Measurements from ENCODE around the gene IRF1.
A peak's percentile ranks its signal among the peaks of the same experiment; 100 is the strongest.

IRF1 gene

DNA sequence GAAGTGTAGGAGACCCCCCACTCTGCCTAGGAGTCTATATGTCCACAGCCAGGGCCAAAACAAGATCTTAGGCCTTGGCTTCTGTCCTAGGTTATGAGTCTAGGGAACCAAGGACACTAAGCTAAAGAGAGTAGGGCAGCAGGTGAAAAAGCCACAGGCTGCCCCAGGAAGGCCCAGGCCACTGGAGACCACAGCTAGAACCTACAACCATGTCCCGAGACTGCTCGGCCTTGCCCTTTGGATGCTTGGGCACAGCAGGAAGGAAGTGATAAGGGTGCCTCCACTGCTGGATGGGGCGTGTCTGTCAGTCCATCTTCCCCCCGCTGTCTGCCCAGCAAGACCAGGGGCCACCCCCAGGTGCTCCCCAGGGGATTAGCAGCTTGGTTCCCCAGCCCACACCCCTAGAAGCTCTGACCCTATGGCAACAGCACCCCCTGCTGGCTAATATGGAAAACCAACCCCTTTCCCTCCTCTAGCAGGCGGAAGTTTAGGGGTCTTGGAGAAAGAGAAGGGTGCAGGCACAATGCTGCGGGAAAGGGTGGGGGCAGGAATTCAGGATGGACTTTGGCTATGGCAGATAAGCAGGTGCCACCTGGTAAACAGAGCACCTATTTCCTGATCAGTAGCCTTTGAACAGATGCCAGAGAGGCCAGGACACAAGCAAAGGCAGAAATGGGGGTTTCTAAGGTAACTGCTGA, 10.5 kb upstream of the IRF1 start:
- peak; percentile 78 for DNase-seq (ENCODE audit: low spot score)

GRCh38 chr5:132500244-132500930, 9.8 kb upstream of the IRF1 start:
- DNase-seq (ENCODE audit: low spot score), result no peak

- no peak for DNase-seq (ENCODE audit: low spot score)
Measured at GRCh38 chr5:132499440-132500243, 9.1 kb upstream of the IRF1 start.

GRCh38 chr5:132498686-132499271, 8.2 kb upstream of the IRF1 start:
- no peak for DNase-seq (ENCODE audit: low spot score)

DNA sequence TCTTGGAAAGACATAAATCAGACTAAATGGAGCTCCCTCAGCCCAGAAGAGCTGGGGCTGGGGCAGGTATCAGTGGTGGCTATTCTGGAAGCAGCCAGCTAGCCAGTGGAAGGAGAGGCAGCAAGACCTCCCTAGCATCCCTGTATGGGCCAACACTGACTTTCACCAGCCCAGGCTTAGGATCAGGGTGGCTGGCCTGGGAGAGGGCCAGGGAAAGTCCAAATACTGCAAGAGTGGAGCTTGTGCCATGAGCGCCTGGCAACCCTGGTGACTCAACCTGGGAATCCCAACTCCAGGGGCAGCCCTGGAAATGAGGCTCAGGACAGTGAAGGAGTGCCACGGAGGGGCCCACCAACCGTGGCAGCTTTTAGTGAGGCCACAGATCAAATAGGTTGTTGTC, 7.6 kb upstream of the IRF1 start:
- DNase-seq (ENCODE audit: low spot score), result no peak

GRCh38 chr5:132497488-132497997, 7.0 kb upstream of the IRF1 start:
- no peak for DNase-seq (ENCODE audit: low spot score)

DNA sequence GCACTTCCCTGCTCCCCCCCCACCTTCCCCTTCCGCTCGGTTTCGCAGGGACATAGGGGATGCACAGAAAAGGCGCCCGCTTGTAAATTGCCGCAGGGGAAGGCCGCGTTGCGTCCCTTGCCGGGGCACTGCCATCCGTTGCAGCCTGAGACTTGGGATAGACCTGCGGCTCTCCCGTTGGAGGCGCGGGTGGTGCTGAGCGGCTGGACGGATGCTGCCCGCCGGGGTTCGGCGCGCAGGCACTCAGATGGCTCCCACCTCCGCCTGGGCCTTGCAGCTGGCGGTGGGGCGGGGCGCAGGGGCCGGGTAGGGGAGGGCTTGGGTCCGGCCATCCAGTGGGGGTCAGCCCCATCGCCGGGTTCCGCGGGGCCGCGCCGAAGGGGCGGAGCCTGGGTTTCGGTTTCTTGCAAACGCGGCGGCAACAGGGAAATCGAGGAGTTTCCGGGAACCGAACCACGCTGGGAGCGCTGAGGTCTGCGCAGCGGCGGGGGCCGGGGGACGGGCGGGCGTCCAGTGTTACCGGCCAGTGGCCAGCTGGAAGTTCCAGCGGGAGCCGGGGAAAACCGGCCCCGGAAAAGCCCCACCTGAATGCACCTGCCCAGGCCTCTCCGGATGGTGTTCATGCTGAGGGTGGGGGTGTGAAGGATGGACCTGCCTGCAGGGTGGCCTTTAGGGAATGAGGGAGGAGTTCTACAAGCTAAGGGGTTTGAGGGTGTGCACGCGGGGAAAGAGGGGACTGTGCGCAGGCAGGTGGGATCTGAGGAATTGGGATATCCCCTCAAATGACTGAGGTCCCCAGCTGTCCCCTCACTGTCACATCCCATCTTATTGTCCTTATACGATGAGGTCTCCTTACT, 6.3 kb upstream of the IRF1 start:
- DNase-seq (ENCODE audit: low spot score), result peak; percentile 77

DNA sequence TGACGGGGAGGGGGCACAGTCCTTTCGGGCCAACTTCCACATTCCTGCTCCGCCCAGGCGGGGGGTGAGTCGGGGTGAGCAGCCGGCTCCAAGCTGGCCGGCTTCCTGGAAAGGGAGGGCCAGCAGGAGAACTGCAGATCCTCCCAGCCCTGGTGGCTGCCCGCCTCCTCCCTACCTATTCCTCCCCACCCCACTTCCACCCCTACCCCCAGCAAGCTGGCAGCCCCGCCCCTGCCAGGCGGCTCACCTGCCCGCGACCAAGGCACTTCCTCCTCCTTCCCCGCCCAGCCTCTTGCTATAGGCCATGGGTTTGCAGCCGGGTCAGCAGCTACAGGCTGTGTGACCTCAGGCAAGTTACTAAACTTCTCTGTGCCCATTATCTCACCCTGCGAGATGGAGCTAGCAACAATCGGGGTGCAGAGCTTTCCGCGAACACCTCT, 5.6 kb upstream of the IRF1 start:
- peak; percentile 92 for DNase-seq (ENCODE audit: low spot score)

- peak; percentile 75 for DNase-seq (ENCODE audit: low spot score)
Measured at GRCh38 chr5:132495667-132496190, 5.2 kb upstream of the IRF1 start.

DNA sequence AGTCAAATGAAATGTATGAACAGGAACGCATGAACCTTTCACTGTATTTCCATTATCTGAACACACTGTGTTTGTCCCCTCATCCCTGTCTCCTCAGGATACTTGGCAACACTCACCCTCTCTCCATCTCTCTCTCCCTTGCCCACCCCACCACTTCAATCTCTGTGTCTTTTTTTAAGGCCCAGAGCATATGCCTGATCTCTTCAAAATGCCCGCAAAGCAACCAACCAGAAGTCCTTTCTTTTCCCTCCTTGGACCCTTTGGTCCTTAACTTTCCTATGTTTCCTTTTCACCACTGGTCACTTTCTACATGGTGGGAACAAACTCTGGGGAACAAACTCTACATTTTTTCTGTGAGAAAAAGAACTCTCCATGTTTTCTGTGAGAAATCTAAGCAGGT, 3.2 kb upstream of the IRF1 start:
- DNase-seq (ENCODE audit: low spot score), result no peak

GRCh38 chr5:132493241-132493640, 2.7 kb upstream of the IRF1 start:
- DNase-seq (ENCODE audit: low spot score), result no peak

DNA sequence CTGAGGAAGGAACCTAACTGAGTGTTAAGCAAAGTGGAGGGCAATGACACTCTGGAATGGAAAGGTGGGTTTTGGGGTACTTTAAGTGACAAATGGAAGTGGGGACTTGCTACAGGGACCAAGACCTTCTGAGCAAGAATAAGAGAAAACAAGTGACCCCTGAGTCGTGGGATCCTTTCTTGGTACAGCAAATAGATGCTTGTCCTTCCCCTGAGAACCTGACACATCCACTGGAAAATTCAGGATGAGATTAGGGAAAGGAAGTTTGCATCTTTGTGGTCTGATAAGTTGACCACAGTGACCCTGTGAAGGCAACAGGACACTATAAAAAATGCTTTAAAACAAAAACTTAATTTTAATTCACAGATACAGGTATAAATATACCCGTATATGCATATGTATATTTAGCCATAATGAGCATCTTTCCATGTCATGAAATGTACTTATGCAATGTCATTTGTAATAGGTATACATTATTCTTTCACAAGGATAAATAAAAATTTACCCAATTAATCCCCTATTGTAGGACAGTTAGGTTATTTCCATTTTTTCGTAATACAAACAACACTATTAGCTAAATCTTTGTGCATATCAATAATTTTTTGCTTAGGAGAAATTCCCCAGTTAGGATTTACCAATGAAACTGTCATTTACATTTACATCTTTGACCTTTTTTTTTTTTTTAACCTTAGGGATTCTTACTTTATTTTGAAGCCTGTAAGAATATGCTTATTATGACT, 2.0 kb upstream of the IRF1 start:
- DNase-seq (ENCODE audit: low spot score), result no peak

- DNase-seq (ENCODE audit: low spot score), result no peak
Measured at GRCh38 chr5:132491368-132492364, 1.1 kb upstream of the IRF1 start.

- no peak for DNase-seq (ENCODE audit: low spot score)
Measured at GRCh38 chr5:132489871-132490483, 596 bp downstream of the IRF1 start.

GRCh38 chr5:132489051-132489770, 1.4 kb downstream of the IRF1 start:
- no peak for DNase-seq (ENCODE audit: low spot score)

GRCh38 chr5:132488590-132488989, 2.0 kb downstream of the IRF1 start:
- no peak for DNase-seq (ENCODE audit: low spot score)

DNA sequence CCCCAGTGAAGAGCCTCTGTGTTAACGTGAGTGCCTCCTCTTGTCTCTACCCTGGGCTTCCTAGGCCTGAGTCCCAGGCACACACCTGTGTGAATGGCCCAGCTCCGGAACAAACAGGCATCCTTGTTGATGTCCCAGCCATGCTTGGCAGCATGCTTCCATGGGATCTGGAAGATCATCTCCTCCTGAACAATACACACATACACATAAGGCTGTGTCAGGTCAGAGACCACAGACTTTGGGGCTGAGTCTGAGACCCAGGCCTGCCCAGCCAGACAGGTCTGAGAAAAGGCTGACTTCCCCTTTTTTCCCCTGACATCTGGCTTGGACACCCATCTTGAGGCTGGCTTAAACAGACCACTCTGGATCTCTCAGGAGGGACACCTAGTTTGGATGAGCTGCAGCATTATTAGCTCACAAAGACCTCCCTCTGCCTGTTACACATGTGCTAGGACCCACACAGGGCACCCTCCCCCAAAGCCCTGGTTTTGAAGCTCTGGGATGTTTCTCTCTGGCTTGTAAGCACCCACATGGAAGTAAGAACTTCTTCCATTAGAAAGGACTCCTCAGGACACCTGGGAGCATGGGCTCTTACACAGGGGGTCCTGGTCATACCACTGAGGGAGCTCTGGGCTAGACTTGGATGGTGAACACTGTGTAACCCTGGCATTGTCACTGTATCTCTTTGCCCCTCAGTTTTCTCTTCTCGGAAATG, 2.6 kb downstream of the IRF1 start:
- no peak for DNase-seq (ENCODE audit: low spot score)

- DNase-seq (ENCODE audit: low spot score), result no peak
Measured at GRCh38 chr5:132487095-132487428, 3.5 kb downstream of the IRF1 start.
